GM12801 (cell line): ENCODE results near the gene GPD1.

Experiments used
- TF ChIP-seq, protein P1 (sequence below): IDR thresholded peaks from one replicate; pipeline ENCODE4 v1.5.1; 2011; ENCODE audit warnings: control low read depth; ENCODE audit not compliant: insufficient read length; ENCODE audit errors: extremely low read depth

GPD1 gene

DNA sequence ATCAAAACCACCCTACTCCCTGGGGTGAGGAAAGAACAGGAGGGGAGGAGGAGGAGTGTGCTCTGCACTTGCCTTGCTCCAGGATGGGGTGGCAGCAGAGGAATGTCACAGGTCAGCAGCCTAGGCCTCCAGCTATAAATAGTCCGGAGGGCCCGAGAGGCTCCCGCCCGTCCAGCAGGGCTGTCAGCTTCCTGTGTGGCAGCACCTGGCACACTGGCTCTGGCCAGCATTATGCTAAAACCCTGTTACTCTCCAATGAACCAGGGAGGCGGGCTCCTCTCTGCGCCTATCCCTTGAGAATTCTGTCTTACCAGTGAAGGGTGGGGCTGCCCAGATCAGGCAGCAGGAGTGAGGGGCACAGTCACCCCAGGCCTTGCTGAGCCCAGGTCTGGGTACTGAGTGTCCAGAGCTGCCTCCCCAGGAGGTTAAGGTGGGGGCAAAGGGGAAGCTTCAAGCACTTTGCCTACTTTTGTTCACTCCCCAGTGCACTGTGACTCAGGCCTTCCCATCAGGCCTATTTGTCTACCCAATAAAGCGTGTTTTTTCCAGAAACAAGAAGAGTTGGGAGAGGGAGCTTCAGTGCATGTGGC, 7.0 kb downstream of the GPD1 start:
- TF ChIP-seq, protein P1, sequence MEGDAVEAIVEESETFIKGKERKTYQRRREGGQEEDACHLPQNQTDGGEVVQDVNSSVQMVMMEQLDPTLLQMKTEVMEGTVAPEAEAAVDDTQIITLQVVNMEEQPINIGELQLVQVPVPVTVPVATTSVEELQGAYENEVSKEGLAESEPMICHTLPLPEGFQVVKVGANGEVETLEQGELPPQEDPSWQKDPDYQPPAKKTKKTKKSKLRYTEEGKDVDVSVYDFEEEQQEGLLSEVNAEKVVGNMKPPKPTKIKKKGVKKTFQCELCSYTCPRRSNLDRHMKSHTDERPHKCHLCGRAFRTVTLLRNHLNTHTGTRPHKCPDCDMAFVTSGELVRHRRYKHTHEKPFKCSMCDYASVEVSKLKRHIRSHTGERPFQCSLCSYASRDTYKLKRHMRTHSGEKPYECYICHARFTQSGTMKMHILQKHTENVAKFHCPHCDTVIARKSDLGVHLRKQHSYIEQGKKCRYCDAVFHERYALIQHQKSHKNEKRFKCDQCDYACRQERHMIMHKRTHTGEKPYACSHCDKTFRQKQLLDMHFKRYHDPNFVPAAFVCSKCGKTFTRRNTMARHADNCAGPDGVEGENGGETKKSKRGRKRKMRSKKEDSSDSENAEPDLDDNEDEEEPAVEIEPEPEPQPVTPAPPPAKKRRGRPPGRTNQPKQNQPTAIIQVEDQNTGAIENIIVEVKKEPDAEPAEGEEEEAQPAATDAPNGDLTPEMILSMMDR, result no peak

DNA sequence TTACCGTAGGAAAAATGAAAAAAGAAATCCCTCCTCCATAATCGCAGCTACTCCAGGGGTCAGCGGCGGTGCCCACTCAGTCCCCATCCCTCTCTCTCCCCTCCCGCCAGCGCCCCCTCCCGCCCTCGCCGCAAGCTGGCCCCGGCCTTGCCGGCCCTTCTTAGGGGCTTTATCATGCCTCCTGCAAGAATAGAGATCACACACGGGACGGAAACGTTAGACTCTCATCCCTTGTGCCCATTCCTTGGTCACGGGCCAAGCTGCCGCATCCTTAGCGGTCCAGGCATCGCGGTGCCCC, 7.5 kb downstream of the GPD1 start:
- TF ChIP-seq, protein P1, result no peak

DNA sequence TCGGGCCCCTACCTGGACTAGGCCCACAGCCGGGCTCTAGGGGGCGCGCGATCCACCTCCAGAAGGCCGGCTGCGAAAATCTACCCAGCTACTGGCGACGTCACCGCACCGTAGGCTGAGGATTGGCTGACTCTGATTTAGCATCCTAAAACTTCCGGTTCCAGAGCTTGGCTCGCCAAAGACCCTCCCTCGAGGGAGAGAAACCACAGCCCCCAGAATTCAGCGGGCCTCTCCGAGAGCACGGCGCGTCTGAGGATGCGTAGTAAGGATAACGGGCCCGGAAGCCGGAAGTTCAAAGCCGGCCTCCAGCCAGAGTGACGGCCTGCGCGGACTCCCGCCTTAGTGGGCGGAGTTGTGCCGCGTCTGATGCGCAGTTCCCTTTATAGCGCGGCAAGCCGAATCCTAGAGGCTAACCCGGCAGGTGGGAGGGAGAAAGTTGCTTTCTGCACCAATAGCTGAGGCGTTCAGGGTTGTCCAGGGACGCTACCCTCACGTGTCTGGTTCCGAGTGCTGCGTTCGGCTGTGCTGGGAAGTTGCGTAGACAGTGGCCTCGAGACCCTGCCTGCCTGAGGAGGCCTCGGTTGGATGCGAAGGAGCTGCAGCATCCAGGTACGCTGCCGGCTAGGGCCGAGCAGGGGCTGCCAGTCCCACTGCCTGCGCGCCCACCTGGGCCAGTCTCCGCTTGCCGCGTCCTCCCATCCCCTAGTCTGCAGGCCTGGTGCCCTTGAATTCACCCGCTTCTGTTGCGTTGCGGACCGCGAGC, 8.1 kb downstream of the GPD1 start, which contains the start of gene COX14:
TSS of gene COX14 (plus strand) at position 544 of the 763 bp plus-strand sequence. CDS start 7,808 bp downstream, outside the sequence.
- TF ChIP-seq, protein P1, result no peak

DNA sequence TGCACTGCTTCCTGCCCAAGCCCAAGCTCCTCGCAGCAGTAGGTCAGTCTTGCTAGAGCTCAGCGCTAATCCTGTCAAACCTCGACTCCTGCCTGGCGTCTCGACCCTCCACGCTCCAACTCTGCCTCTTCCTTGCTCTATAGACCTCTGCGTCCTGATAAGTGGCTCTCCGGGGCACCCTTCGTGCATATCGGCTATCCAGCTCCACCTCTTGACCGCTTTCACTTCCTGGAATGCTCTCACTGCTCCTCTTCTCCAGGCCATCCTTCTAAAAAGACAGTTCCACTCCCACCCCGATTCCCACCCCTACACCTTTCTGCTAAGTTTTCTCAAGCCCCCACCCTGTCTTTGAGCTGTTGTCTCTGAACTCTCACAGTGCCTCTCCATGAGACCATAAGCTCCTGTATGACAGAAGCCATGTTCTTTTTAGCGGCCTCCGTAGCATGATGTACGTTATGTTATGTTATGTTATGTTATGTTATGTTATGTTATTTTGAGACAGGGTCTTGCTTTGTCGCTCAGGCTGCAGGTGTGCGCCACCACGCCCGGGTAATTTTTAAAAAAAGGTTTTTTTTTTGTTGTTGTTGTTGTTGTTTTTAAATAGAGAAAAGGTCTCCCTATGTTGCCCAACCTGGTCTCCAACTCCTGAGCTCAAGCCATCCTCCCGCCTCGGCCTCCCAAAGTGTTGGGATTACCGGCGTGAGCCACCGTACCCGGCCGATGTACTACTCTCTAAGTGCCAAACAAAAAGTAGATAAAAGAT, 8.8 kb downstream of the GPD1 start:
- TF ChIP-seq, protein P1, result no peak

DNA sequence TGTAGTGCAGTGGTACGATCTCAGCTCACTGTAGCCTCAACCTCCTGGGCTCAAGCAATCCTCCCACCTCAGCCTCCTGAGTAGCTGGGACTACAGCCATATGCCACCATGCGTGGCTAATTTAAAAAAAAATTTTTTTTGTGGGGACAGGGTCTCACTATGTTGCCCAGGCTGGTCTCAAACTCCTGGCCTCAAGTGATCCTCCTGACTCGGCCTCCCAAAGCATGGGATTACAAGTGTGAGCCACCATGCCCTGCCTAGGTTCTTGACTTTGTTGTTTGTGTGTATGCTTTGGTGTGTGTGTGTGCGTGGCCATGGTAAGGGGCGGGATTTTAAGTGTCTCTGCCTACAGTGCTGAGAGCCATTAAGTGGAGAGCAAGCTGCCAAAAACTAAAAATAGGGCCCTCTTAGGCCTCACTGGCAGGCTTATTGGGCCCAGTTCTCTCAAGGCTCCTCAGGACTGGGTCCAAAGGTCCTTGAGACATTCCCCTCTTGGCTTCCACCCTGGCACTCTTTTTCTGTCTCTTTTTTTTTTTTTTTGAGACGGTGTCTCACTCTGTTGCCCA, 13.3 kb downstream of the GPD1 start:
- TF ChIP-seq, protein P1, result no peak

DNA sequence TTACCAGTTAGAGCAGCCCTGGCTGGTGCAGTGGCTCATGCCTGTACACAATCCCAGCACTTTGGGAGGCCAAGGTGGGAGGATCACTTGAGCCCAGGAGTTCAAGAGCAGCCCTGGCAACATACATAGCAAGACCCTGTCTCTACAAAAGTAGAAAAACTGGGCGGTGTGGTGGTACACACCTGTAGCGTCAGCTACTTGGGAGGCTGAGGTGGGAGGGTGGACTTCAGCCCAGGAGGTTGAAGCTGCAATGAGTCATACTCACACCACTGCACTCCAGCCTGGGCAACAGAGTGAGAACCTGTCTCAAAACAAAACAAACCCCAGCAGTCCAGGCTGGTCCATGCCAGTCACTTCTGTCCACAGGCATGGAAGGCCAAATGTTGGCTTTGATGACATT, 15.6 kb downstream of the GPD1 start:
- TF ChIP-seq, protein P1, result no peak

DNA sequence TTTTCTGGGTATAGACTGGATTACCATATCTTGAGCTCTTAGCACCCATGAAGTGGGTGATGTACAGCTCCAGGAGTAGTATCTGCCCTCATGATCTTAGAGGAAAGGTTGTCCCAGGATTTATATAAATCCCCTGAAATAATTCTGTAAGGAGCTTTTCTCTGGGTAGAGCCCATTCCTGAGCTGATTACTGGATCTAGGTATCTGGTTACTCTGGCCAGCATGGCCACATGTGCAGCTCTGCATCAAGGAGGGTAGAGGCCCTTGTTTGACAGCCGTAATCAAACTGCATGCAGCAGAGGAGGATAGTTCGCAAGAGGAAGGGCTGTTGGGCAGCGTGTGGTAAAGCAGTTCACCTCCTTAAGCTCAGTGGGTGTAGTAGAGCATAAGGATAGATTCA, 16.7 kb downstream of the GPD1 start:
- TF ChIP-seq, protein P1, result no peak
